Measurements from ENCODE around the gene FZD8. TPM values are rescaled to one million over a fixed set of nuclear protein-coding genes. Genes with fewer than 3 reads are reported as not detected.

The FZD8 gene
- total RNA-seq, 1 experiment from 2014 or later = 50.5 TPM

GRCh38 chr10:35606430-35606829, 35.7 kb downstream of the FZD8 start:
- Histone ChIP-seq H3K4me3 (ENCODE audit: low read depth, low read length, poor library complexity, severe bottlenecking) (no peak overlapping the region), H3K36me3 (ENCODE audit: insufficient read depth, low read length, poor library complexity, severe bottlenecking) (no peaks in the 10 kb centered on the region), H3K9me3 (ENCODE audit: low read depth, low read length, poor library complexity, severe bottlenecking) (no peaks in the 10 kb centered on the region), H3K27me3 (replicated peaks; ENCODE audit: insufficient read depth, low read depth, low read length, poor library complexity) (no peaks in the 10 kb centered on the region), H3K27ac (ENCODE audit: low read depth, low read length, poor library complexity, severe bottlenecking) (no peak overlapping the region), H3K4me1 (ENCODE audit: insufficient read depth, low read length, poor library complexity, severe bottlenecking) (no peaks in the 10 kb centered on the region)
- POLR2A ChIA-PET (ENCODE audit: low non-redundant PET) = no interaction called here
- TF ChIP-seq EZH2 (IDR thresholded peaks at IDR 0.05; ENCODE audit: borderline replicate concordance, low read depth, low read length, poor library complexity, severe bottlenecking) = no peak
- TF ChIP-seq CTCF (conservative IDR thresholded peaks at IDR 0.05; ENCODE audit: low read depth, low read length) = no peak
- intact Hi-C loops (cut with micrococcal nuclease; ENCODE audit: unreplicated experiment) = loop anchor here (10.0 kb wide), 1 partner anchor 372 kb away; no protein-coding TSS in a partner anchor
- CTCF ChIA-PET = no interaction called here
- no TSS peak for BruUV-seq (replicated peaks)
- DNase-seq (ENCODE audit: low spot score) = no peak

- Histone ChIP-seq H3K4me1 (ENCODE audit: insufficient read depth, low read length, poor library complexity, severe bottlenecking) (no peaks in the 10 kb centered on the region), H3K27me3 (replicated peaks; ENCODE audit: insufficient read depth, low read depth, low read length, poor library complexity) (no peaks in the 10 kb centered on the region), H3K4me3 (ENCODE audit: low read depth, low read length, poor library complexity, severe bottlenecking) (no peak within 1 kb of the TSS), H3K9me3 (ENCODE audit: low read depth, low read length, poor library complexity, severe bottlenecking) (no peaks in the 10 kb centered on the region), H3K27ac (ENCODE audit: low read depth, low read length, poor library complexity, severe bottlenecking) (no peak within 1 kb of the TSS), H3K36me3 (ENCODE audit: insufficient read depth, low read length, poor library complexity, severe bottlenecking) (no peaks in the 10 kb centered on the region)
- intact Hi-C loops (cut with micrococcal nuclease; ENCODE audit: unreplicated experiment) = loop anchor here (10.0 kb wide), 1 partner anchor 370 kb away; no protein-coding TSS in a partner anchor
- BruUV-seq (replicated peaks) = no TSS peak
- CTCF ChIA-PET = no interaction called here
- POLR2A ChIA-PET (ENCODE audit: low non-redundant PET) = no interaction called here
- TF ChIP-seq CTCF (conservative IDR thresholded peaks at IDR 0.05; ENCODE audit: low read depth, low read length) (no peak), EZH2 (IDR thresholded peaks at IDR 0.05; ENCODE audit: borderline replicate concordance, low read depth, low read length, poor library complexity, severe bottlenecking) (no peak)
- no peak for DNase-seq (ENCODE audit: low spot score)
Measured at GRCh38 chr10:35605191-35605590, 36.9 kb downstream of the FZD8 start, which contains the start of gene GJD4. GJD4 (plus strand) TSS chr10:35605341; CDS start chr10:35605568, 227 bp downstream.

GRCh38 chr10:35600193-35600592, 41.9 kb downstream of the FZD8 start:
- BruUV-seq (replicated peaks) = no TSS peak
- no peaks in the 10 kb centered on the region for H3K9me3 ChIP-seq (ENCODE audit: low read depth, low read length, poor library complexity, severe bottlenecking)
- no peaks in the 10 kb centered on the region for H3K27me3 ChIP-seq (replicated peaks; ENCODE audit: insufficient read depth, low read depth, low read length, poor library complexity)
- CTCF ChIA-PET = interaction anchor here (0.6 to 1.1 kb wide), 4 partner anchors 14 to 1281 kb away, joined by 3 to 5 read pairs (median 4); no protein-coding TSS in a partner anchor
- POLR2A ChIA-PET (ENCODE audit: low non-redundant PET) = no interaction called here
- H3K4me1 ChIP-seq (ENCODE audit: insufficient read depth, low read length, poor library complexity, severe bottlenecking) = no peaks in the 10 kb centered on the region
- H3K36me3 ChIP-seq (ENCODE audit: insufficient read depth, low read length, poor library complexity, severe bottlenecking) = no peaks in the 10 kb centered on the region
- TF ChIP-seq CTCF (conservative IDR thresholded peaks at IDR 0.05; ENCODE audit: low read depth, low read length) (peak; percentile 57), EZH2 (IDR thresholded peaks at IDR 0.05; ENCODE audit: borderline replicate concordance, low read depth, low read length, poor library complexity, severe bottlenecking) (no peak)
- intact Hi-C loops (cut with micrococcal nuclease; ENCODE audit: unreplicated experiment) = loop anchor here (10.0 kb wide), 1 partner anchor 365 kb away; no protein-coding TSS in a partner anchor
- no peak overlapping the region for H3K4me3 ChIP-seq (ENCODE audit: low read depth, low read length, poor library complexity, severe bottlenecking)
- no peak overlapping the region for H3K27ac ChIP-seq (ENCODE audit: low read depth, low read length, poor library complexity, severe bottlenecking)
- DNase-seq (ENCODE audit: low spot score) = peak; percentile 54

Data from A673 (cell line).